Mammary epithelial cell (primary cell): ENCODE data around the gene ZBTB21.

Experiments used
- EZH2 ChIP-seq: IDR thresholded peaks from 2 replicates; pipeline ENCODE4 v1.6.1; 2012; ENCODE audit warnings: low read length, inconsistent platforms, borderline replicate concordance
- TF ChIP-seq, protein P1 (sequence below), 2 donors: IDR thresholded peaks in 1 of 2; conservative IDR thresholded peaks in 1 of 2; 2 replicates each; pipeline ENCODE4 v1.5.1; 2011 to 2012; ENCODE audit warnings: inconsistent platforms in 2 of 2, low read length in 2 of 2, mild to moderate bottlenecking in 2 of 2, control low read depth in 1 of 2, low read depth in 1 of 2; ENCODE audit not compliant: insufficient read depth in 1 of 2; ENCODE audit errors: extremely low read depth in 1 of 2

- TF ChIP-seq, protein P1, sequence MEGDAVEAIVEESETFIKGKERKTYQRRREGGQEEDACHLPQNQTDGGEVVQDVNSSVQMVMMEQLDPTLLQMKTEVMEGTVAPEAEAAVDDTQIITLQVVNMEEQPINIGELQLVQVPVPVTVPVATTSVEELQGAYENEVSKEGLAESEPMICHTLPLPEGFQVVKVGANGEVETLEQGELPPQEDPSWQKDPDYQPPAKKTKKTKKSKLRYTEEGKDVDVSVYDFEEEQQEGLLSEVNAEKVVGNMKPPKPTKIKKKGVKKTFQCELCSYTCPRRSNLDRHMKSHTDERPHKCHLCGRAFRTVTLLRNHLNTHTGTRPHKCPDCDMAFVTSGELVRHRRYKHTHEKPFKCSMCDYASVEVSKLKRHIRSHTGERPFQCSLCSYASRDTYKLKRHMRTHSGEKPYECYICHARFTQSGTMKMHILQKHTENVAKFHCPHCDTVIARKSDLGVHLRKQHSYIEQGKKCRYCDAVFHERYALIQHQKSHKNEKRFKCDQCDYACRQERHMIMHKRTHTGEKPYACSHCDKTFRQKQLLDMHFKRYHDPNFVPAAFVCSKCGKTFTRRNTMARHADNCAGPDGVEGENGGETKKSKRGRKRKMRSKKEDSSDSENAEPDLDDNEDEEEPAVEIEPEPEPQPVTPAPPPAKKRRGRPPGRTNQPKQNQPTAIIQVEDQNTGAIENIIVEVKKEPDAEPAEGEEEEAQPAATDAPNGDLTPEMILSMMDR (conservative IDR thresholded peaks at IDR 0.05 in 1 of 2, IDR thresholded peaks at IDR 0.05 in 1 of 2; ENCODE audit: extremely low read depth in 1 of 2, insufficient read depth in 1 of 2, low read depth in 1 of 2, low read length in 2 of 2): no peak
- TF ChIP-seq EZH2: no peak
Observed at GRCh38 chr21:42012344-42012743, 2.2 kb upstream of the ZBTB21 start.
